HG02798 (cell line): Measurements from ENCODE around the gene MBOAT2.
"Not testable (repeated sequence)": the region's sequence is repeated elsewhere in the genome, so short reads cannot be mapped to it uniquely, and the experiment has no call there.

Source experiments
- ATAC-seq: cut with Tn5 transposase; IDR thresholded peaks from one replicate; pipeline ENCODE4 v1.9.1; 2021; ENCODE audit warnings: mild to moderate bottlenecking; ENCODE audit not compliant: unreplicated experiment, poor library complexity

Gene MBOAT2

DNA sequence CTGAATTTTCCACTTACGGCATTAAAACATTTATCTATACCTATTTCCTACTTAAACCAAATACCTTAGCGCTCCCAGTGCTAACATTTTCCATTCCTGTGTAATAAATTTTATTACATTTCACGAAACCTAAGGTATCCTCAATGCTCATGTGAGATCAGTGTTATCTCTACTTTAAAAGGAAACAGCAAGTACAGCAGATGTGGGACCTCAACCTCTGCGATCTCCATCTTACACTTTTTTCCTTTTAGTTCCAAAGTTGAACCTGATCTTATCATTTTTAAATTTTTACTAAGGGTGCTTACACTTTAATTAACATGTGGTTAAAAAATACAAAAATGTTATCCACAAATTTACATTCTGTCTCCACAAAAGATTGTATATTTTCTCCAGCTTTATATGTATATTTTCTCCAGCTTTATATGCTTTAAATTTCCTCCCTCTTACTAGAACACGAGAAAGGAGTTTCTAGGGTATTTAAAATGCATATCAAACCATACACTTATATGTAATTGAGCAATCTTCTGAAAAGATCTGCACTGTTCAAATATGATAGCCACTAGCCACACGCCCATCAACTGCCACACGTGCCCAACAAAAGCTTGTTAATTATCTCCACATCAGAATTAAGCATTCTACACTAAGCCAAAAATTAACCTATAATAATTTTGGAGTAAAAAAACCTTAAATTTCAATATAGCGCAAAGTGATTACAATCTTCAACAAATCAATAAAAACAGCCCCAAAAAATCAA, 38.1 kb downstream of the MBOAT2 start:
- ATAC-seq = no peak

DNA sequence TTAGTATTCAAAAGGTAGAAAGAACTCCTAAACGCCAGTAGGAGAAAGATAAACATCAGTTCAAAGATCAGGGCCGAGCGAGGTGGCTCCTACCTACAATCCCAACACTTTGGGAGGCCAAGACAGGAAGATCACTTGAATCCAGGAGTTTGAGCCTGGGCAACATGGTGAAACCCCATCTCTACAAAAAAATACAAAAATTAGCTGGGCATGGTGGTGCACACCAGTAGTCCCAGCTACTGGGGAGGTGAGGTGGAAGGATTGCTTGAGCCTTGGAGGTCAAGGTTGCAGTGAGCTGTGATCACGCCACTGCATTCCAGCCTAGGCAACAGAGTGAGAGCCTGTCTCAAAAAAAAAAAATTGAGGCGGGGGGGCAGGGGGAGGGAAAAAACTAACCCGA, 40.6 kb downstream of the MBOAT2 start:
- ATAC-seq = no peak

DNA sequence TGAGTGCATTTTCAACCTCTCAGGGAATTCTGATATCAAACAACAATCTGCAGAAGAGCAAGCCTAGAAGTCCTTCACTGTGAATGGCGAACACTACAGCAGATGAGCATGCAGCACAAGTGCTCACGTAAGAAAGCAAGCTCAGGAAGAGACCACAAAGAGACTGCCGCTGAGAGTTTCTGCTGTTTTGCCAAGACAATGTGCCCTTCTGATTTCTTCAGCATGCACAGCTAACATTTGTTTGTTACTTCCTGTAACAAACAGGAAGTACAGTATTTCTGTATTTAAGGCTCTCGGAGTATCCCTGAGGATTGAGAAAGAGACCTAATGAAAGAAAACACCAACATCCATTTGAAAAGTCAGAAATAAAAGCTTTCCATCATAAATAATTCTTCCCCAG, 45.9 kb downstream of the MBOAT2 start:
- no peak for ATAC-seq

DNA sequence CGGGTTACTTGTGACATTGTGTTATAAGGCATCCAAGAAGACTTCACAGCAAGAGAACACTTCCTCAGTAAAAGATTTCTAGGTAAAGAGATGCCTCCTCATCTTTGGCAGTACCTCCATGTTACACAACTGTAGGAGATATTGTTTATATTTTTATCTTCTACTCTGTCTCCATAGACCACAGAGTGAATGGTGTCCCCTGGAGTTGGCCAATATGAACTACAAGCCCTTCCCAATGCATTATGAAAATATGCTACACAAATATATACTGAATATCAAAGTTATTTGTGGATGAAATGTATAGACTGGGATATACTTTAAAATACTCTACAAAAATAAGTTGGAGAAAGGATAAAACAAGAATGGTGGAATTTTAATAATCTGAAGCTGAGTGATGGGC, 46.7 kb downstream of the MBOAT2 start:
- no peak for ATAC-seq

DNA sequence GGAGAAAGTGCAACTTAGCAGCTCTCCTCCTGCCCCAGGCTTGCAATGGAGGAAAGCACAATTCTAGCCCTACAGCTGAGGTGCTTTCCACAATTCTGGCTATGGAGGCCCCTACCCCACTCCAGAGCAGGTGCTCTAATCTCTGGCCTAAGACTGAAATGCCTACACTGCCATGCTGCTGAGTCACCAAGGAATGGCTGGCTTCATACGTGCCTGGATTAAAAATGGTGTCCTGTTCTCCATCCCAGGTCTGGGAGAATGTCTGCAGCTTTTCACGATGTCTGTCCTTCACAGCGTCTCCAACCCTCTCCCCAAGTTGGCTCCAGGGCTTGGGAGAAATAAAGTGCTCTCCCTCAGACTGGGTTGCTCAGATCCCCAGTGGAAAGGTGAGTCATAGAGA, 48.5 kb downstream of the MBOAT2 start:
- no peak for ATAC-seq

DNA sequence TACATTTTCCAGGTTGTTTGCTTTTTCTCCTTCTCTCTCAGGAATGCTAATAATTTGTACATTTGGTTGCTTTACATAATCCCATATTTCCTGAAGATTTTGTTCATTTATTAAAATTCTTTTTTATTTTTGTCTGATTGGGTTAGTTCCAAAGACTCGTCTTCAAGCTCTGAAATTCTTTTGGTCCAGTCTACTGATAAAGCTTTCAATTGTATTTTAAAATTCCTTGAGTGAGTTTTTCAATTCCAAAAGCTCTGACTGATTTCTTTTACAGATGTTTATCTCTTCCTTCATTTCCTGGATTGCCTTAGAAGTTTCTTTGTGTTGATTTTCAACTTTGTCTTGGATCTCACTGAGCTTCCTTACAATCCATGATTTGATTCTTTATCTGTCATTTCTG, 50.0 kb downstream of the MBOAT2 start:
- no peak for ATAC-seq

DNA sequence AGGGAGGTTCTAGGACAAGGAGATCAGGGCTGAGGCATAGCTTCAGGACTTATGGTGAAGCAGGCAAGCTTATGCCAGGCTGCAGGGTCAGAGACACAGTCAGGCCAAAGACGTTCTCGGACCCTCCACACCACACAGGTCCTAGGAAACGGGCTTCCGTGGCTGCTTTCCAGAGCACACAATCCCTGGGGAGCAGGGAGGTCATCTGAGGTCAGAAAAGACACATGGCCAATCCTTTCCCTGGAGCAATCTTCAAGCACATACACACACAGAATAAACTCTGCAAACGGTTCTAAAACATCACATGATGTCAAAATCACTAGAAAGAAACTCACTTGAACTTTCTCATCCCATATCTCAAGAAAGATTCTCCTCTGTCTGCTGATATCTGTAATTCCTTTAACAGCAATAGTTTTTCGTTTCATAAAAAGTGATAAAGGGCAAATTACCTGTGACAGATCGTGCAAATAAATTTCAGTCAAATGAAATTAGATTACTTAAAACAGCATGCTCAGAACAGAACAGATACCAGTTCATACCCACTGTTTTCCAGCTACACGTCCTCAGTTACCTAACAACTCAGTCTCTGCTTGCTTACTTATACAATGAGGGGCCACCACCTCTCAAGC, 63.9 kb downstream of the MBOAT2 start:
- ATAC-seq = no peak

DNA sequence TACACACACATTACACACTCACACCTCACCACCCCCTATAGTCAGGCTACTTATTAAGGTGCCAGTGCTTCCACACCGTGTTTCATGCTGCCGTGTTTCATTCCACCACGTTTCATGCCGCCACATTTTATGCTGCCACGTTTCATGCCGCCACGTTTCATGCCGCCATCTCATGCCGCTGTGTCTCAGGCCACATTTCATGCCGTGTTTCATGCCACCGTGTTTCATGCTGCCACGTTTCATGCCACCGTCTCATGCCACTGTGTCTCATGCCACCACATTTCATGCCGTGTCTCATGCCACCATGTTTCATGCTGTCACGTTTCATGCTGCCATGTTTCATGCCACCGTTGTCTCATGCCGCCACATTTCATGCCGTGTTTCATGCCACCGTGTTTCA, 65.1 kb downstream of the MBOAT2 start:
- no peak for ATAC-seq

DNA sequence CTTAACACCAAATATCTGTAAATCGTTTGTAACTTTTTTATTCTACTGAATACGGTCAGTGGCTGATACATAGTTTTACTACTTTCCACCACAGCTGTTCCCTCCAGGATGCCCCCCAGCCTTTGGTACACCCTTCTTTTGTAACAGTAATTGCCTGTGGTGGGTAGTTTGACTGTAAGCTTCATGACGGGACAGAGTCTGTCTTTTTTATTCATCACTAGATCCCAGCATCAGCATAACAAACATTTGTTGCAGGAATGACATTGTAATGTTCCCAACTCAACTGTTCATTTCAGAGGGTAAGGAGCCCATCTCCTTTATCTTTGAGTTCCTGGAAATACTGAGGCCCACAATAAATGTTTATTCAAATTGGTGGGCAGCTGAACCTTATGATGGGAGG, 67.5 kb downstream of the MBOAT2 start:
- no peak for ATAC-seq

DNA sequence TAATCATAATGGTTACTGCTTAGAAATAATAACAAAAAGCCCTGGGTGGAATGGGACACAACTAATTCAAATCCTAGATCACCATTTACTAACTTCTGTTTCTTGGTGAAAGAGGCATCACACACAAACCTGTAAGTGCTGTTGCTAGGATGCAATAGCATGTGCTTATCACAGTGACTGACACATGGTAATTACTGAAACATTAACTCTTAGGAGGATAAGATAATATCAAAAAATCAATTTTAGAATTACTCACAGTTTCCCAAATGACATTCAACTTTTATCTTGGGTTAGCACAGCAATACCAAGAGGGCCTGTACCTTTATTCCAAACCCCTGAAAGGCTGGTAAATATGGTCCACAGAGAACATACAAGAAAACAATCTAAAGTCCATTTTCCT, 69.1 kb downstream of the MBOAT2 start:
- ATAC-seq = no peak

DNA sequence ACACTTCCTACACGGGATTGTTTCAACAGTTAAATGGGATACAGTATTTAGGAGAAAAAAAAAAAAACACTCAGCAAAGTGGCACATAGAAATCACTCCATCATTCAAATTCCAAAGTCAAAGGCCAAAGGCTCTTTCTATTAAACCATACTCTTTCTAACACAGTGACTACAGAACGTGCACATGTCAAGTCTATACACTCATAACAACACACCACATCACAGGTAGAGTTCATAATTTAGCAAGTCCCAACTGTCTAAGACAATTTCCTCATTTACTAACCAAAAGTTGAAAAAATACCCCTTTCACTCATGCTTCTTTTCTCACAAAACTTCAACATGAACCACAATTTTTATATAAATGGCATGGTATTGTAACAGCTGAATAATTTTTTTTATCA, 70.8 kb downstream of the MBOAT2 start:
- no peak for ATAC-seq

DNA sequence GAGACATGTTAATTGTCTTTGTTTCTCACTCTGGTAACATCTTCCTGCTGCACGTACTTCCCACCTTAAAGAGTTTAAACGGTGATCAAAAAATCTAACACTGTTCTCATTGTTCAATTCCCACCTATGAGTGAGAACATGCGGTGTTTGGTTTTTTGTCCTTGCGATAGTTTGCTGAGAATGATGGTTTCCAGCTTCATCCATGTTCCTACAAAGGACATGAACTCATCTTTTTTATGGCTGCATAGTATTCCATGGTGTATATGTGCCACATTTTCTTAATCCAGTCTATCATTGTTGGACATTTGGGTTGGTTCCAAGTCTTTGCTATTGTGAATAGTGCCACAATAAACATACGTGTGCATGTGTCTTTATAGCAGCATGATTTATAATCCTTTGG, 73.3 kb downstream of the MBOAT2 start:
- not testable (repeated sequence) for ATAC-seq

DNA sequence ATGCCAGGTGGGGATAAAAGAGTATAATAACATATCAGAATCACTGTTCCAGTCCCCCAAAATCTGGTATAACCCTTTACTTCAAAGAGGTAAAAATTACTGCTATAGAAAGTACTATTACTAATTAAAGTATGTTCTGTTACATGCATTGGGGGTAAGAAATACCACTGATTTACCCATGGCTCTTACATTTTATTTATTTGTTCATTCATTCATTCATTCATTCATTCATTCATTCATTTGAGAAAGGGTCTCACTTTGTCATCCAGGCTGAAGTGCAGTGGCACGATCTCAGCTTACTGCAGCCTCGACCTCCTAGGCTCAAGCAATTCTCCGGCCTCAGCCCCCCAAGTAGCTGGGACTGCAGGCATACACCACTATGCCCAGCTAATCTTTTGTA, 74.4 kb downstream of the MBOAT2 start:
- ATAC-seq = no peak

DNA sequence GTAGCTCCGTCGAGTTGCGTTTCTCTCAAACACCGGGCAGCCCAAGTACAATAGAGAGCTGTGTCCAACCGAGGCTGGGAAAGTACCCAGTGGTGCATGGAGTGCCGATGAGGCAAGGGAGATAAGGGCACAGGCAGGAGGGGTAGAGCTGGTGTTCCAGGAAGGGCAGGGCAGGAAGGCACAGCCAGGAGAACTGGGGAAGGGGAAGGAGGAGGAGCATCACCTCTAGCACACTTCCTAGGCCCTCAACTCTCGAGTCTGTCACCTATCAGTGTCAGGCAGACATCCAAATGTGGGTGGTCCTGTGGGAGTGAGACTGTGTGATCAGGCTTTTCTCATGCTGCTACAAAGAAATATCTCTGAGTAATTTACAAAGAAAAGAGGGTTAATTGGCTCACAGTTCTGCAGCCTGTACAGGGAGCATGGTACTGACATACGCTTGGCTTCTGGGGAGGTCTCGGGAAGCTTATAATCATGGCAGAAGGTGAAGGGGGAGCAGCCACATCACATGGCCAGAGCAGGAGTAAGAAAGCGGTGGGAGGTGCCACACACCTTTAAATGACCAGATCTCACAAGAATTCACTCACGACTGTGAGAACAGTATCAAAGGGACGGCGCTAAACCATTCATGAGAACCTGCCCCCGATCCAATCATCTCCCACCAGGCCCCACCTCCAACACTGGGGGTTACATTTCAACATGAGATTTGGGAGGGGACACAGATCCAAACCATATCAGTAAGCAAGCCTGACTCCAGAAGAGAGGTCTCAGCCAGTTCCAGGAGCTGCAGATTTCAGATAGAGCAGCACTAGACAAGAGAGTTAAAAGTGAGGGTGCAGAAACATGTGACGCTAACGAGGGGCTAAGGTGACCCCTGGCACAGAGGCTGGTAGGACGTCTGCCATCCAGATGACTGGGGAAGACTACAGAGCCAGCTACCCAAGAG, 75.7 kb downstream of the MBOAT2 start:
- ATAC-seq = no peak

DNA sequence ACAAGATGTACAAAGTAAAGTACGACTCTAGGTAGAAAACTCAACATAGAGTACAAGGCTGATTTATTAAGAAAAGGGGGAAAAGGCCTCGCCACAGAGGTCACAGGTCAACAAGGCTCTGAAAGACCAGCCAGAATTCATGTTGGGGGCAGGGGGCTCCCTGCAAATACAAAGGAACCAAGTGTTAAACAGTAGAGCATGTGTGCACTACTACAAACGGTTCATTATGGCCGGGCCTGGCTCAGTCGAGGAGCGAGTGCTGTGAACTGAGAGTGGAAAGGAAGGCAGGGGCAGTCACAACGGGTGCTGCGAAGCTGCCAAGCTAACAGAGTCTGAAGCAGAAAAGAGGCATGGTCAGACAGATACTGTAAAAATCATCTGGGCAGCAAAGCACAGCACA, 77.1 kb downstream of the MBOAT2 start:
- ATAC-seq = no peak

DNA sequence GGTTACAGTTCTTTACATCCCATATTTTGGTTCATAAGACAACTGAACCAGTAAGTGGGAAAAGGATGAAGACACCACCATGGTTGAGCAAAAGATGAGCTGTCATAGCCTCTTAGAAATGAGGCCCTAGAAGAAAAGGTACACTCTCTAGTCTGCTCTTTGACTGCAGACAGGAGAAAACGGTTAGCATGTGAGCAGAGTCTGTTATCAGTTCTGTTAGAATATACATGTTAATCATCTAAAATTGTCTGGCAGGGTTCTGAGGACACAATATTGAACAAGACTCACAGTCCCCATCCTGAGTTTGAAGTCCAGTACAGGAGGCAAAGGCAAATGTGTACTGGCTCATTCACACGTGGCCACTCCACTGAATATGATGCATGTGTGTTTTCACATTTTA, 78.1 kb downstream of the MBOAT2 start:
- no peak for ATAC-seq

DNA sequence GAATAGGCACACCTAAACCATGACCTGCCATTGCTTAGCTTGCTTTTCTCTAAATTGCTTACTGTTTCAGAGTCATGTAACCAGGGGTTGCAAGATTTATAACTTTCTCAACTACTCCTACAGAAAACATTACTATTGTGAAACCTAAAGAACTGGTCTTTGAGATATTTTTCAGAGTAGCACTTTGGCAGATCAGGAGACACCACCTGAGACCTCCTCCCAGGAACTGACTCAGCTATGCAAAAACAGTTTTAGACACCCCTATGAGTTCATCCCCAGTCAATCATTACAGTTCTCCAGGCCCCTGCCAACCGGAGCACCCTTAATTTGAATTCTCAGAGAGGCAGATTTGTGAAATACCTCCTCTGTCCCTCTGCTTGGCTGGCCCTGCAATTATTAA, 80.3 kb downstream of the MBOAT2 start:
- ATAC-seq = no peak

DNA sequence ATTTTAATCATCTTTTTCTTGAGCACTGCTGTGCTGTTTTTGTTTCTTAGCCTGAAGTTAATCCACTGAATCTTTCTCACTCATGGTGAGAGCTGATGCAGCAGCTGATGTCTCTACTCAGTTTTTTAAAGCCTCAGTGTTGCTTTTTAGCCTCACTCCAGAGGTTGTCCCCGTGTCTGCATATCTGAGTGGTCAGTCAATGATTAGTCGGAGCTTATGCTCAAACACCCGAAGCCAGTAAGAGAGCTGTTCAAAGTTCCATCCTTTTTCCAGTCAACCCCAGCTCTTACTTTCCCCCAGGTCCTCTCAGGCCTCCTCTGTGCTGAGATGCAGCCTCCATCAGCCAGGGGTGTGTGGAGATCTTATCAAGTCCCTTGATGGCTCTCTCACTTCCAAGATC, 81.1 kb downstream of the MBOAT2 start:
- ATAC-seq = no peak

DNA sequence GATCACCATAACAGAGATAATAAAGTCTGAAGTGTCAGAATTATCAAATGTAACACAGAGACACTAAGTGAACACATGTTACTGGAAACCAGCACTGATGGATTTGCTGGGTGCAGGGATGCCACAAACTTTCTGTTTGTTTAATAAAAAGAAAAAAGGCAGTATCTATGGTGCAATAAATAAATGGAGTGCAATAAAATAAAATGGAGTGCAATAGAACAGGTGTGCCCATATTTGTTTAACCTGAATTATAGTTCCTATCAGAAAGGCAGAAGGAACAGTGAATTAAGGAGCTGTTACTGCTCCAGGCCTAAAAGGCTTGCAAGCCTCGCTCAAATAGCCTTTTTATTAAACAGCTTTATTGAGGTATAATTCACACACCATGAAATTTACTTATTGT, 85.1 kb downstream of the MBOAT2 start:
- no peak for ATAC-seq

DNA sequence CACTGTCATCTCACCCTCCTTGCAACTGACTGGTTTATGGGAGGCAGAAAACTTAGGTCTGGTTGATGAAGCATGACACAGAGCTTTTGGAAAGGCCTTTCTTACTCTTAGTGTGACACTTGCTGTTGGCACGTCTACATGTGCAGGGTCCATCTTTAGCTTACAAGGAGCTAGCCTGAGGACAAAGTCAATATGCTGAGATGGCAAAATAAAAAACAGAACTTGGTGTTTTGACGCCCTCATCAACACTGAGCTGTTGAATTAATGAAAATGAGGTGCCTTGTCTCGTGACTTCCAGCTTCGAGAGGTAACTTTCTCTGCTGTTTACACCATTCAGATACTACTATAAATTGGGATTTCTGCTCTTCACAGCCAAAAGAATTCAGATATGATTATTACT, 87.5 kb downstream of the MBOAT2 start:
- ATAC-seq = no peak

DNA sequence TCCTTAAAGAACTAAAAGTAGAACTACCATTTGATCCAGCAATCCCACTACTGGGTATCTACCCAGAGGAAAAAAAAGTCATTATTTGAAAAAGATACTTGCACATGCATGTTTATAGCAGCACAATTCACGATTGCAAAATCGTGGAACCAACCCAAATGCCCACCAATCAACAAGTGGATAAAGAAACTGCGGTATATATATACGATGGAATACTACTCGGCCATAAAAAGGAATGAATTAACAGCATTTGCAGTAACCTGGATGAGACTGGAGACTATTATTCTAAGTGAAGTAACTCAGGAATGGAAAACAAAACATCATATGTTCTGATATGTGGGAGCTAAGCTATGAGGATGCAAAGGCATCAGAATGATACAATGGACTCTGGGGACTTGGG, 89.7 kb downstream of the MBOAT2 start:
- ATAC-seq = not testable (repeated sequence)
